ENCODE results near the gene CPNE4. TPM values are rescaled to one million over a fixed set of nuclear protein-coding genes. Genes with fewer than 3 reads are reported as not detected.
A peak's percentile ranks its signal among the peaks of the same experiment; 100 is the strongest.

Gene CPNE4
- total RNA-seq, 1 experiment from 2014 or later: not detected

GRCh38 chr3:131907796-131908195 is 127.0 kb downstream of the CPNE4 start:
- TF ChIP-seq, protein P1, sequence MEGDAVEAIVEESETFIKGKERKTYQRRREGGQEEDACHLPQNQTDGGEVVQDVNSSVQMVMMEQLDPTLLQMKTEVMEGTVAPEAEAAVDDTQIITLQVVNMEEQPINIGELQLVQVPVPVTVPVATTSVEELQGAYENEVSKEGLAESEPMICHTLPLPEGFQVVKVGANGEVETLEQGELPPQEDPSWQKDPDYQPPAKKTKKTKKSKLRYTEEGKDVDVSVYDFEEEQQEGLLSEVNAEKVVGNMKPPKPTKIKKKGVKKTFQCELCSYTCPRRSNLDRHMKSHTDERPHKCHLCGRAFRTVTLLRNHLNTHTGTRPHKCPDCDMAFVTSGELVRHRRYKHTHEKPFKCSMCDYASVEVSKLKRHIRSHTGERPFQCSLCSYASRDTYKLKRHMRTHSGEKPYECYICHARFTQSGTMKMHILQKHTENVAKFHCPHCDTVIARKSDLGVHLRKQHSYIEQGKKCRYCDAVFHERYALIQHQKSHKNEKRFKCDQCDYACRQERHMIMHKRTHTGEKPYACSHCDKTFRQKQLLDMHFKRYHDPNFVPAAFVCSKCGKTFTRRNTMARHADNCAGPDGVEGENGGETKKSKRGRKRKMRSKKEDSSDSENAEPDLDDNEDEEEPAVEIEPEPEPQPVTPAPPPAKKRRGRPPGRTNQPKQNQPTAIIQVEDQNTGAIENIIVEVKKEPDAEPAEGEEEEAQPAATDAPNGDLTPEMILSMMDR (conservative IDR thresholded peaks at IDR 0.05; ENCODE audit: low read depth, low read length): no peak
- TF ChIP-seq EZH2 (IDR thresholded peaks at IDR 0.05; ENCODE audit: low read length, unreplicated experiment): no peak
- no peak for TF ChIP-seq EZH2phosphoT487 (IDR thresholded peaks at IDR 0.05; ENCODE audit: borderline replicate concordance, low read length)
- Histone ChIP-seq H3K36me3 (ENCODE audit: low read depth, low read length) (no peaks in the 10 kb centered on the region), H3K79me2 (ENCODE audit: low read length) (no peaks in the 10 kb centered on the region), H4K20me1 (ENCODE audit: low read length) (no peaks in the 10 kb centered on the region), H3F3A (ENCODE audit: low read length, unreplicated experiment) (peaks cover 6% of the 10 kb centered on the region), H3K27ac (ENCODE audit: low read length) (no peak overlapping the region), H3K4me1 (ENCODE audit: insufficient read depth, low read length) (peaks cover 21% of the 10 kb centered on the region), H3K9ac (ENCODE audit: low read length) (no peak overlapping the region), H3K27me3 (ENCODE audit: low read length) (no peaks in the 10 kb centered on the region), H3K4me2 (ENCODE audit: low read length) (no peak overlapping the region), H2AFZ (ENCODE audit: low read length) (no peak overlapping the region), H3K4me3 (ENCODE audit: low read length) (no peak overlapping the region), H3K9me2 (replicated peaks; ENCODE audit: low read length) (no peaks in the 10 kb centered on the region), H3K9me3 (ENCODE audit: low read length) (no peaks in the 10 kb centered on the region)
- ChIA-PET POLR2A (ENCODE audit: unreplicated experiment) (no interaction called here), CTCF (no interaction called here)
- ATAC-seq (no peak), DNase-seq (no peak)
- no TSS peak for BruUV-seq (replicated peaks)
- intact Hi-C loops (cut with micrococcal nuclease): no loop called here

- H3K9me3 ChIP-seq (ENCODE audit: low read length): no peaks in the 10 kb centered on the region
- H3K36me3 ChIP-seq (ENCODE audit: low read depth, low read length): no peaks in the 10 kb centered on the region
- peak; percentile 92 for ATAC-seq
- no peak overlapping the region; the same call in 1 of the 2 replicates for H3K4me3 ChIP-seq (ENCODE audit: low read length)
- DNase-seq: peak; percentile 93
- ChIA-PET CTCF (no interaction called here), POLR2A (ENCODE audit: unreplicated experiment) (no interaction called here)
- peaks cover 6% of the 10 kb centered on the region for H3F3A ChIP-seq (ENCODE audit: low read length, unreplicated experiment)
- TF ChIP-seq, protein P1 (conservative IDR thresholded peaks at IDR 0.05; ENCODE audit: low read depth, low read length): no peak
- TF ChIP-seq EZH2 (IDR thresholded peaks at IDR 0.05; ENCODE audit: low read length, unreplicated experiment) (no peak), EZH2phosphoT487 (IDR thresholded peaks at IDR 0.05; ENCODE audit: borderline replicate concordance, low read length) (no peak)
- H3K4me1 ChIP-seq (ENCODE audit: insufficient read depth, low read length): peaks cover 28% of the 10 kb centered on the region
- peak overlapping the region; percentile 88 for H3K27ac ChIP-seq (ENCODE audit: low read length)
- no TSS peak for BruUV-seq (replicated peaks)
- no peaks in the 10 kb centered on the region for H4K20me1 ChIP-seq (ENCODE audit: low read length)
- H3K4me2 ChIP-seq (ENCODE audit: low read length): peak overlapping the region; percentile 81
- no peaks in the 10 kb centered on the region for H3K79me2 ChIP-seq (ENCODE audit: low read length)
- H3K9ac ChIP-seq (ENCODE audit: low read length): peak overlapping the region; percentile 24; the same call in 1 of the 2 replicates
- no peaks in the 10 kb centered on the region for H3K9me2 ChIP-seq (replicated peaks; ENCODE audit: low read length)
- H2AFZ ChIP-seq (ENCODE audit: low read length): peak overlapping the region; percentile 62
- intact Hi-C loops (cut with micrococcal nuclease): loop anchor here (2.0 kb wide), 2 partner anchors 109 to 125 kb away; no protein-coding TSS in a partner anchor
- no peaks in the 10 kb centered on the region for H3K27me3 ChIP-seq (ENCODE audit: low read length)
These were observed 130.8 kb downstream of the CPNE4 start for GRCh38 chr3:131903988-131904415.

- POLR2A ChIA-PET (ENCODE audit: unreplicated experiment): no interaction called here
- no peak overlapping the region for H3K4me2 ChIP-seq (ENCODE audit: low read length)
- intact Hi-C loops (cut with micrococcal nuclease): no loop called here
- H4K20me1 ChIP-seq (ENCODE audit: low read length): no peaks in the 10 kb centered on the region
- no peaks in the 10 kb centered on the region for H3K9me2 ChIP-seq (replicated peaks; ENCODE audit: low read length)
- no peak overlapping the region for H3K4me3 ChIP-seq (ENCODE audit: low read length)
- no peaks in the 10 kb centered on the region for H3K27me3 ChIP-seq (ENCODE audit: low read length)
- no peaks in the 10 kb centered on the region for H3K9me3 ChIP-seq (ENCODE audit: low read length)
- no peaks in the 10 kb centered on the region for H3K36me3 ChIP-seq (ENCODE audit: low read depth, low read length)
- CTCF ChIA-PET: no interaction called here
- DNase-seq (no peak), ATAC-seq (no peak)
- H3K9ac ChIP-seq (ENCODE audit: low read length): no peak overlapping the region
- H2AFZ ChIP-seq (ENCODE audit: low read length): no peak overlapping the region
- H3F3A ChIP-seq (ENCODE audit: low read length, unreplicated experiment): peaks cover 6% of the 10 kb centered on the region
- H3K27ac ChIP-seq (ENCODE audit: low read length): no peak overlapping the region
- H3K4me1 ChIP-seq (ENCODE audit: insufficient read depth, low read length): peaks cover 31% of the 10 kb centered on the region
- TF ChIP-seq, protein P1 (conservative IDR thresholded peaks at IDR 0.05; ENCODE audit: low read depth, low read length): no peak
- TF ChIP-seq EZH2 (IDR thresholded peaks at IDR 0.05; ENCODE audit: low read length, unreplicated experiment): no peak
- no peak for TF ChIP-seq EZH2phosphoT487 (IDR thresholded peaks at IDR 0.05; ENCODE audit: borderline replicate concordance, low read length)
- no TSS peak for BruUV-seq (replicated peaks)
- H3K79me2 ChIP-seq (ENCODE audit: low read length): no peaks in the 10 kb centered on the region
These were observed 133.1 kb downstream of the CPNE4 start for GRCh38 chr3:131901686-131902085.
